GM21723 (cell line): Measurements from ENCODE around the gene LZTS2.

Source experiments
- ATAC-seq: cut with Tn5 transposase; IDR thresholded peaks from one replicate; pipeline ENCODE4 v1.9.1; 2021; ENCODE audit warnings: mild to moderate bottlenecking, moderate library complexity; ENCODE audit not compliant: unreplicated experiment

LZTS2 gene

GRCh38 chr10:100997360-100998182 lies 2.0 kb upstream of the LZTS2 start:
- ATAC-seq: peak; percentile 39

- ATAC-seq: peak; percentile 25
Observed at GRCh38 chr10:100998183-100998990, 1.2 kb upstream of the LZTS2 start.

- ATAC-seq: peak; percentile 48
Observed at GRCh38 chr10:100998991-100999741, 442 bp upstream of the LZTS2 start.

GRCh38 chr10:101000127-101000914 lies 713 bp downstream of the LZTS2 start:
- no peak for ATAC-seq

GRCh38 chr10:101000915-101001658 lies 1.5 kb downstream of the LZTS2 start:
- no peak for ATAC-seq

GRCh38 chr10:101001659-101002035 lies 2.0 kb downstream of the LZTS2 start:
- no peak for ATAC-seq

- no peak for ATAC-seq
Observed at GRCh38 chr10:101002456-101002855, 2.8 kb downstream of the LZTS2 start.

- ATAC-seq: no peak
Observed at GRCh38 chr10:101003639-101004206, 4.1 kb downstream of the LZTS2 start.

- ATAC-seq: no peak
Observed at GRCh38 chr10:101005361-101005760, 5.8 kb downstream of the LZTS2 start.

- no peak for ATAC-seq
Observed at GRCh38 chr10:101005869-101006567, 6.4 kb downstream of the LZTS2 start.

- no peak for ATAC-seq
Observed at GRCh38 chr10:101006593-101007098, 7.0 kb downstream of the LZTS2 start.

GRCh38 chr10:101007099-101007711 lies 7.6 kb downstream of the LZTS2 start:
- no peak for ATAC-seq

GRCh38 chr10:101007915-101008822 lies 8.6 kb downstream of the LZTS2 start:
- ATAC-seq: no peak

- ATAC-seq: no peak
Observed at GRCh38 chr10:101008823-101009423, 9.3 kb downstream of the LZTS2 start.

GRCh38 chr10:101010329-101010728 lies 10.7 kb downstream of the LZTS2 start:
- ATAC-seq: no peak

- ATAC-seq: no peak
Observed at GRCh38 chr10:101011517-101012423, 12.2 kb downstream of the LZTS2 start.
